ENCODE data around the gene RTN1.

Gene RTN1

GRCh38 chr14:59787045-59787674 lies 83.4 kb downstream of the RTN1 start:
- Histone ChIP-seq H3K4me3 (ENCODE audit: low read depth, low read length, poor library complexity, severe bottlenecking) (no peak overlapping the region), H3K9ac (ENCODE audit: low read length) (no peak overlapping the region)

GRCh38 chr14:59785629-59786028 lies 84.9 kb downstream of the RTN1 start:
- no peaks in the 10 kb centered on the region for H3K36me3 ChIP-seq (ENCODE audit: insufficient read depth, low read length)
- no peaks in the 10 kb centered on the region for H3K27me3 ChIP-seq (ENCODE audit: insufficient read depth, low read length)

More at GRCh38 chr14:59787045-59787674, 83.4 kb downstream of the RTN1 start:
- H2AFZ ChIP-seq (ENCODE audit: low read length), result no peak overlapping the region
- H3K4me1 ChIP-seq (ENCODE audit: insufficient read depth, low read length, severe bottlenecking), result no peaks in the 10 kb centered on the region
- TF ChIP-seq EZH2 (IDR thresholded peaks at IDR 0.05; ENCODE audit: borderline replicate concordance, low read length) (no peak), CTCF (IDR thresholded peaks at IDR 0.05; ENCODE audit: low read length) (no peak)
- no peaks in the 10 kb centered on the region for H3K9me3 ChIP-seq (ENCODE audit: low read length)
- H4K20me1 ChIP-seq (ENCODE audit: insufficient read depth, low read length), result no peaks in the 10 kb centered on the region
- H3K27me3 ChIP-seq (ENCODE audit: insufficient read depth, low read length), result no peaks in the 10 kb centered on the region
- H3K9me2 ChIP-seq (ENCODE audit: low read depth, low read length), result no peaks in the 10 kb centered on the region
- no peak overlapping the region for H3K4me2 ChIP-seq (ENCODE audit: low read length)
- no peaks in the 10 kb centered on the region for H3K36me3 ChIP-seq (ENCODE audit: insufficient read depth, low read length)
- H3F3A ChIP-seq (ENCODE audit: insufficient read depth, low read length), result no peaks in the 10 kb centered on the region
- H3K79me2 ChIP-seq (ENCODE audit: insufficient read depth, low read length), result no peaks in the 10 kb centered on the region
- H3K27ac ChIP-seq (ENCODE audit: low read depth, low read length, poor library complexity, severe bottlenecking), result no peak overlapping the region

GRCh38 chr14:59782760-59783159 lies 87.8 kb downstream of the RTN1 start:
- Histone ChIP-seq H3K9ac (ENCODE audit: low read length) (no peak overlapping the region), H3F3A (ENCODE audit: insufficient read depth, low read length) (no peaks in the 10 kb centered on the region), H3K9me3 (ENCODE audit: low read length) (no peaks in the 10 kb centered on the region), H3K4me2 (ENCODE audit: low read length) (no peak overlapping the region), H3K4me3 (ENCODE audit: low read depth, low read length, poor library complexity, severe bottlenecking) (no peak overlapping the region), H3K79me2 (ENCODE audit: insufficient read depth, low read length) (no peaks in the 10 kb centered on the region), H4K20me1 (ENCODE audit: insufficient read depth, low read length) (no peaks in the 10 kb centered on the region), H3K27me3 (ENCODE audit: insufficient read depth, low read length) (no peaks in the 10 kb centered on the region), H3K9me2 (ENCODE audit: low read depth, low read length) (no peaks in the 10 kb centered on the region), H3K36me3 (ENCODE audit: insufficient read depth, low read length) (no peaks in the 10 kb centered on the region), H3K4me1 (ENCODE audit: insufficient read depth, low read length, severe bottlenecking) (no peaks in the 10 kb centered on the region), H2AFZ (ENCODE audit: low read length) (no peak overlapping the region), H3K27ac (ENCODE audit: low read depth, low read length, poor library complexity, severe bottlenecking) (no peak overlapping the region)
- no peak for TF ChIP-seq CTCF (IDR thresholded peaks at IDR 0.05; ENCODE audit: low read length)
- TF ChIP-seq EZH2 (IDR thresholded peaks at IDR 0.05; ENCODE audit: borderline replicate concordance, low read length), result no peak

More at GRCh38 chr14:59785629-59786028, 84.9 kb downstream of the RTN1 start:
- Histone ChIP-seq H4K20me1 (ENCODE audit: insufficient read depth, low read length) (no peaks in the 10 kb centered on the region), H3K4me1 (ENCODE audit: insufficient read depth, low read length, severe bottlenecking) (no peaks in the 10 kb centered on the region), H3K9me3 (ENCODE audit: low read length) (no peaks in the 10 kb centered on the region), H3K4me2 (ENCODE audit: low read length) (no peak overlapping the region), H3K9ac (ENCODE audit: low read length) (no peak overlapping the region), H3K79me2 (ENCODE audit: insufficient read depth, low read length) (no peaks in the 10 kb centered on the region), H3K27ac (ENCODE audit: low read depth, low read length, poor library complexity, severe bottlenecking) (no peak overlapping the region), H3F3A (ENCODE audit: insufficient read depth, low read length) (no peaks in the 10 kb centered on the region), H2AFZ (ENCODE audit: low read length) (no peak overlapping the region), H3K9me2 (ENCODE audit: low read depth, low read length) (no peaks in the 10 kb centered on the region), H3K4me3 (ENCODE audit: low read depth, low read length, poor library complexity, severe bottlenecking) (no peak overlapping the region)
- TF ChIP-seq CTCF (IDR thresholded peaks at IDR 0.05; ENCODE audit: low read length) (no peak), EZH2 (IDR thresholded peaks at IDR 0.05; ENCODE audit: borderline replicate concordance, low read length) (no peak)

All from OCI-LY1 (cell line).